Measurements from ENCODE around the gene BORCS8. TPM values are rescaled to one million over a fixed set of nuclear protein-coding genes. Genes with fewer than 3 reads are reported as not detected.

The BORCS8 gene
- total and polyA plus RNA-seq, 2 of the 13 experiments (the other 11 are each of a cell fraction or from before 2014, with no cell fraction given): 9.6 to 13.3 TPM

GRCh38 chr19:19170053-19170872 lies 21.7 kb downstream of the BORCS8 start, which contains the start of gene MEF2B (continued):
- TF ChIP-seq ZNF556 (CRISPR knock-in tag; IDR thresholded peaks at IDR 0.05; ENCODE audit: borderline replicate concordance) (no peak), ZNF142 (CRISPR knock-in tag; IDR thresholded peaks at IDR 0.05) (no peak), SALL1 (CRISPR knock-in tag; IDR thresholded peaks at IDR 0.05) (0 out of 2 replicates have a peak, but pooled peaks have one; percentile 11), NR2F6 (IDR thresholded peaks at IDR 0.05) (peak; percentile 56), NR2F6 (CRISPR knock-in tag; IDR thresholded peaks at IDR 0.05) (peak; percentile 24; the same call in 1 of the 2 replicates), GATAD1 (CRISPR knock-in tag; IDR thresholded peaks at IDR 0.05) (no peak), ATF2 (CRISPR knock-in tag; IDR thresholded peaks at IDR 0.05) (no peak), ZBTB25 (CRISPR knock-in tag; IDR thresholded peaks at IDR 0.05) (no peak), ZNF331 (CRISPR knock-in tag; IDR thresholded peaks at IDR 0.05) (no peak), BORCS8-MEF2B (CRISPR knock-in tag; IDR thresholded peaks at IDR 0.05) (no peak), NFKBIZ (CRISPR knock-in tag; IDR thresholded peaks at IDR 0.05) (no peak), THAP9 (CRISPR knock-in tag; IDR thresholded peaks at IDR 0.05; ENCODE audit: borderline replicate concordance) (no peak)
- TF ChIP-seq, protein P1, sequence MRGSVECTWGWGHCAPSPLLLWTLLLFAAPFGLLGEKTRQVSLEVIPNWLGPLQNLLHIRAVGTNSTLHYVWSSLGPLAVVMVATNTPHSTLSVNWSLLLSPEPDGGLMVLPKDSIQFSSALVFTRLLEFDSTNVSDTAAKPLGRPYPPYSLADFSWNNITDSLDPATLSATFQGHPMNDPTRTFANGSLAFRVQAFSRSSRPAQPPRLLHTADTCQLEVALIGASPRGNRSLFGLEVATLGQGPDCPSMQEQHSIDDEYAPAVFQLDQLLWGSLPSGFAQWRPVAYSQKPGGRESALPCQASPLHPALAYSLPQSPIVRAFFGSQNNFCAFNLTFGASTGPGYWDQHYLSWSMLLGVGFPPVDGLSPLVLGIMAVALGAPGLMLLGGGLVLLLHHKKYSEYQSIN (CRISPR knock-in tag; IDR thresholded peaks at IDR 0.05; ENCODE audit: borderline replicate concordance): no peak
- TF ChIP-seq, protein P2, sequence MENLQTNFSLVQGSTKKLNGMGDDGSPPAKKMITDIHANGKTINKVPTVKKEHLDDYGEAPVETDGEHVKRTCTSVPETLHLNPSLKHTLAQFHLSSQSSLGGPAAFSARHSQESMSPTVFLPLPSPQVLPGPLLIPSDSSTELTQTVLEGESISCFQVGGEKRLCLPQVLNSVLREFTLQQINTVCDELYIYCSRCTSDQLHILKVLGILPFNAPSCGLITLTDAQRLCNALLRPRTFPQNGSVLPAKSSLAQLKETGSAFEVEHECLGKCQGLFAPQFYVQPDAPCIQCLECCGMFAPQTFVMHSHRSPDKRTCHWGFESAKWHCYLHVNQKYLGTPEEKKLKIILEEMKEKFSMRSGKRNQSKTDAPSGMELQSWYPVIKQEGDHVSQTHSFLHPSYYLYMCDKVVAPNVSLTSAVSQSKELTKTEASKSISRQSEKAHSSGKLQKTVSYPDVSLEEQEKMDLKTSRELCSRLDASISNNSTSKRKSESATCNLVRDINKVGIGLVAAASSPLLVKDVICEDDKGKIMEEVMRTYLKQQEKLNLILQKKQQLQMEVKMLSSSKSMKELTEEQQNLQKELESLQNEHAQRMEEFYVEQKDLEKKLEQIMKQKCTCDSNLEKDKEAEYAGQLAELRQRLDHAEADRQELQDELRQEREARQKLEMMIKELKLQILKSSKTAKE (CRISPR knock-in tag; IDR thresholded peaks at IDR 0.05; ENCODE audit: borderline replicate concordance): no peak
